Measurements from ENCODE around the gene RTN4RL1. TPM values are rescaled to one million over a fixed set of nuclear protein-coding genes. Genes with fewer than 3 reads are reported as not detected.

Gene RTN4RL1
- total and polyA plus RNA-seq, 2 of the 4 experiments (the other 2 are of a cell fraction): under 0.01 to 0.03 TPM

DNA sequence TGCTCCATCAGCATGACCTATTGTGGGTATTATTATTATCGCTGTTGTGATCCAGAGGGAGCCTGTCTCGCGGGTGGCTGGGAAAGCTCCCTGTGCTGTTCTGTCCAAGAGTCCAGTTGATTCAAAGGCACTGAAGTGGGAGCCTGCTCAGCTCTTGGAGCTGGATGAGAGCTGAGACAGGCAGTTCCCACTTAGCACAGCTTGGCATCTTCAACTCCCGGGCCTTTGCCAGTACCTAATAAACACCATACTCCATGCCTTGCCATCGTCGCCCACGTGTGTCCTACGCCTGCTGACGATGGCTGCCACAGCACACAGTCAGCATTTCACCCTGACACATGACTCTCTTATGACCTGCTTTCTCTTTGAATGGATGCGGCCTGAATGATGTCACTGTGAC, 32.6 kb downstream of the RTN4RL1 start:
- Histone ChIP-seq H3K79me1 (ENCODE audit: low read depth in 1 of 2, low read length in 2 of 2) (no peaks in the 10 kb centered on the region), H2AFZ (replicated peaks; ENCODE audit: low read length, poor library complexity) (no peak overlapping the region), H2BK20ac (ENCODE audit: low read depth, low read length) (no peak overlapping the region), H3K4me1 (ENCODE audit: control insufficient read depth, insufficient read depth, low read length) (peaks cover 8% of the 10 kb centered on the region; the same call in 1 of the 2 replicates), H2BK15ac (ENCODE audit: low read depth, low read length) (no peak overlapping the region), H4K20me1 (ENCODE audit: insufficient read depth, low read length) (no peaks in the 10 kb centered on the region), H3K4me3 (ENCODE audit: insufficient read depth, low read depth, low read length) (no peak overlapping the region), H2AK9ac (replicated peaks; ENCODE audit: low read depth, low read length, poor library complexity) (no peak overlapping the region), H4K8ac (ENCODE audit: low read depth in 2 of 2, low read length in 2 of 2) (no peak overlapping the region), H4K5ac (ENCODE audit: low read depth, low read length) (no peak overlapping the region), H3K23ac (ENCODE audit: low read depth, low read length) (no peak overlapping the region), H3K9me3 (ENCODE audit: control insufficient read depth, insufficient read depth, low read length) (no peaks in the 10 kb centered on the region), H3K18ac (ENCODE audit: low read depth, low read length) (no peak overlapping the region), H3K14ac (replicated peaks; ENCODE audit: low read depth, low read length) (no peak overlapping the region), H4K91ac (ENCODE audit: insufficient read depth, low read depth, low read length) (no peak overlapping the region), H2BK5ac (ENCODE audit: low read depth, low read length, poor library complexity, severe bottlenecking) (no peak overlapping the region), H3K27me3 (ENCODE audit: control insufficient read depth, insufficient read depth, low read length) (peaks cover 15% of the 10 kb centered on the region), H3K36me3 (ENCODE audit: control insufficient read depth, insufficient read depth, low read length) (no peaks in the 10 kb centered on the region), H2BK120ac (ENCODE audit: low read depth, low read length) (no peak overlapping the region), H3K4me2 (ENCODE audit: low read depth, low read length) (no peak overlapping the region), H3K27ac (ENCODE audit: insufficient read depth, low read length) (no peak overlapping the region), H3K9ac (ENCODE audit: low read depth, low read length) (no peak overlapping the region), H3K9me1 (ENCODE audit: insufficient read depth, low read length) (peaks cover 7% of the 10 kb centered on the region), H3K4ac (ENCODE audit: low read depth, low read length) (no peak overlapping the region), H2AK5ac (ENCODE audit: low read depth, low read length) (no peak overlapping the region), H3K56ac (ENCODE audit: extremely low read depth, insufficient read depth, low read length) (no peak overlapping the region)
- ATAC-seq (ENCODE audit: low read depth): no peak
- POLR2A ChIA-PET (ENCODE audit: unreplicated experiment): no interaction called here
- no peak for DNase-seq
- dilution Hi-C loops (cut with HindIII; ENCODE audit: low sequenced_read_pairs, unreplicated experiment) (no loop called here), in situ Hi-C loops (cut with MboI; ENCODE audit: low sequenced_read_pairs) (no loop called here), intact Hi-C loops (cut with micrococcal nuclease) (no loop called here)
- CTCF ChIA-PET: no interaction called here
- no TSS peak for BruUV-seq (replicated peaks)
- WGBS, 2 experiments (ENCODE audit: extremely low coverage in 2 of 2, insufficient read length in 1 of 2): 94% methylated on average over 6 of the region's 10 CpGs; no CpG with 5 or more reads in 1 of the 2 experiments
- TF ChIP-seq RAD21 (IDR thresholded peaks at IDR 0.05; ENCODE audit: low read length) (no peak), POLR2A (IDR thresholded peaks at IDR 0.05; ENCODE audit: low read depth, low read length) (no peak), RFX5 (IDR thresholded peaks at IDR 0.05; ENCODE audit: low read depth, low read length) (no peak)
- TF ChIP-seq, protein P1, sequence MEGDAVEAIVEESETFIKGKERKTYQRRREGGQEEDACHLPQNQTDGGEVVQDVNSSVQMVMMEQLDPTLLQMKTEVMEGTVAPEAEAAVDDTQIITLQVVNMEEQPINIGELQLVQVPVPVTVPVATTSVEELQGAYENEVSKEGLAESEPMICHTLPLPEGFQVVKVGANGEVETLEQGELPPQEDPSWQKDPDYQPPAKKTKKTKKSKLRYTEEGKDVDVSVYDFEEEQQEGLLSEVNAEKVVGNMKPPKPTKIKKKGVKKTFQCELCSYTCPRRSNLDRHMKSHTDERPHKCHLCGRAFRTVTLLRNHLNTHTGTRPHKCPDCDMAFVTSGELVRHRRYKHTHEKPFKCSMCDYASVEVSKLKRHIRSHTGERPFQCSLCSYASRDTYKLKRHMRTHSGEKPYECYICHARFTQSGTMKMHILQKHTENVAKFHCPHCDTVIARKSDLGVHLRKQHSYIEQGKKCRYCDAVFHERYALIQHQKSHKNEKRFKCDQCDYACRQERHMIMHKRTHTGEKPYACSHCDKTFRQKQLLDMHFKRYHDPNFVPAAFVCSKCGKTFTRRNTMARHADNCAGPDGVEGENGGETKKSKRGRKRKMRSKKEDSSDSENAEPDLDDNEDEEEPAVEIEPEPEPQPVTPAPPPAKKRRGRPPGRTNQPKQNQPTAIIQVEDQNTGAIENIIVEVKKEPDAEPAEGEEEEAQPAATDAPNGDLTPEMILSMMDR (conservative IDR thresholded peaks at IDR 0.05; ENCODE audit: low read depth, low read length): no peak
